Measurements from ENCODE around the gene PLEKHG4B.

GRCh38 chr5:225334-225733, 133.4 kb downstream of the PLEKHG4B start:
- TF ChIP-seq CTCF (conservative IDR thresholded peaks at IDR 0.05) (no peak), ZFX (IDR thresholded peaks at IDR 0.05) (no peak)
